HEK293 (cell line): Measurements from ENCODE around the gene HSD17B2.
A peak's percentile ranks its signal among the peaks of the same experiment; 100 is the strongest.

Source experiments
- CTCF ChIA-PET: fragments of 350-600 bp; formaldehyde crosslinking; extraction: SDS; loops from one replicate; lab custom pipeline; 2021; ENCODE audit warnings: antibody characterized with exemption; lab: Yijun Ruan, JAX
- POLR2A ChIA-PET: fragments of 300-600 bp; formaldehyde crosslinking; extraction: SDS; loops from one replicate; lab custom pipeline; 2020; ENCODE audit warnings: antibody characterized with exemption, inconsistent platforms; lab: Yijun Ruan, JAX
- H3K27ac ChIP-seq: fragments of 200-500 bp; sonication (Bioruptor generic); 2 replicates; pipeline ENCODE4 v1.5.1; 2014; ENCODE audit warnings: low read depth, low read length, control low read depth, inconsistent platforms; ENCODE audit errors: extremely low read depth
- H3K36me3 ChIP-seq, 2 experiments: fragments of 200-500 bp in 1 of 2; sonication (Bioruptor generic) in 1 of 2; 1 replicate in 1 of 2; 2 replicates in 1 of 2; pipeline ENCODE4 v1.5.1; 2014 to 2017; ENCODE audit warnings: inconsistent platforms in 2 of 2, low read length in 2 of 2; ENCODE audit not compliant: control insufficient read depth in 2 of 2, insufficient read depth in 1 of 2
- H3K4me1 ChIP-seq: fragments of 200-500 bp; sonication (Bioruptor generic); 2 replicates; pipeline ENCODE4 v1.5.1; 2014; ENCODE audit warnings: mild to moderate bottlenecking, low read length, inconsistent platforms; ENCODE audit not compliant: control insufficient read depth, insufficient read depth
- H3K4me3 ChIP-seq: 2 replicates; pipeline ENCODE4 v1.5.1; 2011; ENCODE audit warnings: low read depth, mild to moderate bottlenecking, control low read depth, low read length, moderate library complexity
- H3K9me3 ChIP-seq: fragments of 200-500 bp; sonication (Bioruptor generic); 2 replicates; pipeline ENCODE4 v1.5.1; 2014; ENCODE audit warnings: low read depth, low read length, inconsistent platforms; ENCODE audit not compliant: control insufficient read depth, insufficient read depth
- FEZF1 ChIP-seq: fragments of 450-650 bp; formaldehyde crosslinking; IDR thresholded peaks from 2 replicates; pipeline ENCODE4 v1.5.1; 2016; ENCODE audit warnings: missing biosample characterization, missing genetic modification characterization
- KLF10 ChIP-seq: fragments of 450-650 bp; IDR thresholded peaks from 2 replicates; pipeline ENCODE4 v1.5.1; 2018; ENCODE audit warnings: missing biosample characterization, mild to moderate bottlenecking, missing genetic modification characterization
- ZBTB20 ChIP-seq: fragments of 450-650 bp; formaldehyde crosslinking; IDR thresholded peaks from 2 replicates; pipeline ENCODE4 v1.5.1; 2016; ENCODE audit warnings: missing biosample characterization, missing genetic modification characterization
- ZBTB21 ChIP-seq: fragments of 450-650 bp; formaldehyde crosslinking; IDR thresholded peaks from 2 replicates; pipeline ENCODE4 v1.5.1; 2017; ENCODE audit warnings: missing biosample characterization, missing genetic modification characterization
- ZNF112 ChIP-seq: fragments of 450-650 bp; formaldehyde crosslinking; IDR thresholded peaks from 2 replicates; pipeline ENCODE4 v1.5.0; 2017; ENCODE audit warnings: missing biosample characterization, missing genetic modification characterization
- ZNF133 ChIP-seq: fragments of 450-650 bp; formaldehyde crosslinking; IDR thresholded peaks from 2 replicates; pipeline ENCODE4 v1.5.1; 2016; ENCODE audit warnings: missing biosample characterization, missing genetic modification characterization
- ZNF211 ChIP-seq: fragments of 450-650 bp; formaldehyde crosslinking; IDR thresholded peaks from 2 replicates; pipeline ENCODE4 v1.5.1; 2016; ENCODE audit warnings: low read depth, missing biosample characterization, missing genetic modification characterization
- ZNF214 ChIP-seq: fragments of 450-650 bp; formaldehyde crosslinking; IDR thresholded peaks from 2 replicates; pipeline ENCODE4 v1.5.1; 2017; ENCODE audit warnings: missing biosample characterization, mild to moderate bottlenecking, missing genetic modification characterization, borderline replicate concordance
- ZNF366 ChIP-seq: fragments of 450-650 bp; formaldehyde crosslinking; conservative IDR thresholded peaks from 2 replicates; pipeline ENCODE4 v1.5.1; 2016; ENCODE audit warnings: missing biosample characterization, missing genetic modification characterization
- ZNF394 ChIP-seq: fragments of 450-650 bp; formaldehyde crosslinking; IDR thresholded peaks from 2 replicates; pipeline ENCODE4 v1.5.1; 2016; ENCODE audit warnings: missing biosample characterization, missing genetic modification characterization, mild to moderate bottlenecking, moderate library complexity, borderline replicate concordance
- ZNF510 ChIP-seq: fragments of 450-650 bp; formaldehyde crosslinking; IDR thresholded peaks from 2 replicates; pipeline ENCODE4 v1.5.1; 2018; ENCODE audit warnings: mild to moderate bottlenecking, missing genetic modification characterization, missing biosample characterization; ENCODE audit not compliant: insufficient replicate concordance
- ZNF548 ChIP-seq: fragments of 450-650 bp; formaldehyde crosslinking; IDR thresholded peaks from 2 replicates; pipeline ENCODE4 v1.5.1; 2016; ENCODE audit warnings: missing biosample characterization, missing genetic modification characterization
- ZNF658 ChIP-seq: fragments of 450-650 bp; formaldehyde crosslinking; IDR thresholded peaks from 2 replicates; pipeline ENCODE4; 2016; ENCODE audit warnings: missing biosample characterization, missing genetic modification characterization
- ZNF768 ChIP-seq: fragments of 450-650 bp; formaldehyde crosslinking; IDR thresholded peaks from 2 replicates; pipeline ENCODE4 v1.5.1; 2018; ENCODE audit warnings: missing biosample characterization, mild to moderate bottlenecking, missing genetic modification characterization
- ZNF791 ChIP-seq: fragments of 450-650 bp; formaldehyde crosslinking; IDR thresholded peaks from 2 replicates; pipeline ENCODE4 v1.5.1; 2016; ENCODE audit warnings: missing biosample characterization, missing genetic modification characterization
- ZXDB ChIP-seq: fragments of 450-650 bp; formaldehyde crosslinking; IDR thresholded peaks from 2 replicates; pipeline ENCODE4 v1.5.1; 2016; ENCODE audit warnings: missing biosample characterization, missing genetic modification characterization
- TF ChIP-seq, protein P1 (sequence below): fragments of 450-650 bp; formaldehyde crosslinking; IDR thresholded peaks from 2 replicates; pipeline ENCODE4 v1.5.1; 2017; ENCODE audit warnings: missing biosample characterization, missing genetic modification characterization
- TF ChIP-seq, protein P2 (sequence below): fragments of 450-650 bp; formaldehyde crosslinking; IDR thresholded peaks from 2 replicates; pipeline ENCODE4 v1.5.1; 2016; ENCODE audit warnings: missing biosample characterization, missing genetic modification characterization
- TF ChIP-seq, protein P3 (sequence below): fragments of 450-650 bp; formaldehyde crosslinking; IDR thresholded peaks from 2 replicates; pipeline ENCODE4 v1.5.1; 2017; ENCODE audit warnings: missing biosample characterization, missing genetic modification characterization

The HSD17B2 gene

DNA sequence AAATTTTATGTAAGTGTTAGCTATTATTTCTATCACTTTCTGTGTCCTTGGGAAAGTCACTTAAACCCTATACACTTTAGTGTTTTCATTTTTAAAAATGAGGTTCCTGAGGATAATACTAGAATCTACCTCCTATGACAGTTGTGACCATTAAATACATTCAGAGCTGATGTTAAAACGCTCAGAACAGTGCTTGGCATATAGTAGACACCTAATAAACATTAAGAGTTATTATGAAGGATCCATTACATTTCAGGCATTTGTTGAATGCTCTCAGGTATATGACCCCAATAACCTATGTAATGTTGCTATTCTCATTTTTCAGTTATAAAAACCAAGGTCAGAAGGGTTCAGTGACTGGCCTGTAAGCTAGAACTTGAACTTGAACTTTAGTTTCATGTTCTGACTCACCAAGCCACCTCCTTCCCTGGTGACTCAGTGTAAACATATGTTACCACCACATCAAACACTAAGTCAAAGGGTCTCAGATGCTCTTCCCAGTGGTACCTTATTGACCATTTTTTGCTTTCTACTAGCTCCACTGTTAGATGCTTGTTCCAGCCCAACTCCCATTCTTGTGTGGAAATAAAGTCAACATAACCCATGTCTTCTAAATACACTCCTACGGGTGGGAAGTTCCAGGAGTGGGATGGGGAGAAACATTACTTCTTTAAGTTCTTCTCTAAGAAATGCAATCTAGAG lies 47.6 kb downstream of the HSD17B2 start:
- ChIA-PET CTCF (interaction anchor here (0.6 to 1.6 kb wide), 3 partner anchors 21 to 707 kb away, joined by 3 to 4 read pairs (median 3); no protein-coding TSS in a partner anchor), POLR2A (no interaction called here)
- no peak overlapping the region for H3K4me3 ChIP-seq
- H3K4me1 ChIP-seq = no peaks in the 10 kb centered on the region
- H3K27ac ChIP-seq = no peak overlapping the region
- no peaks in the 10 kb centered on the region for H3K9me3 ChIP-seq
- peak; percentile 36; the same call in 1 of the 2 replicates for TF ChIP-seq FEZF1 (tag by site-specific recombination)
- no peak for TF ChIP-seq ZNF394 (tag by site-specific recombination)
- H3K36me3 ChIP-seq = no peaks in the 10 kb centered on the region

DNA sequence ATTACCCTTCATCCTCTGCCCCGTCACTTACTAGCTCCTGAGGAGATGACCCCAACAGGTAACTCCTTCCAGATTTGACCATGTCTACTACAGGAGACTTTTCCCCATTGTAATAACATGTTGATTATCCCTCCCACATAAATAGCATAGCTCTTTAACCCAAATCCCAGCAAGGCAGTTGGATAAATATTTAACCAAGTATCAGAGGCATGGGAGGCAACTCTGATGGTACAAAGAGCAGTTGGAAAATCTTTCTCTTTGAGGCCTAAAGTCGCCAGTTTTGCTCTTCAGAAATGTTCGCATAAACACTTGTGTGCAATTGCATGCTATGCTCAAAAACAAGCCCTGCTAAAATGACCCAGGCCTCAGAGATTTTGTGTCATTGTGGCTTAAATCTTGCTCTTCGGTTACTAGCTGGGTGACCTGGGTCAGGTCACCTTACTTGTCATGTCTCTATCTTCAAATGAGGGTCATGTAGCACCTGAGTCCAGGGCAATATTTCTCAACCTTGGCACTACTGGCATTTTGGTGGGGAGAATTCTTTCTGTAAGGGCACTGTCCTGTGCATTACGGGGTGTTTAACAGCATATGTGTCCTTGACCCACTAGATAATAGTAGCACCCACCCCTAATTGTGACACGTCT lies 48.8 kb downstream of the HSD17B2 start:
- no peaks in the 10 kb centered on the region for H3K4me1 ChIP-seq
- H3K27ac ChIP-seq = no peak overlapping the region
- POLR2A ChIA-PET = no interaction called here
- CTCF ChIA-PET = interaction anchor here (0.7 kb wide), 1 partner anchor 210 kb away, joined by 3 read pairs; no protein-coding TSS in a partner anchor
- TF ChIP-seq, protein P1, sequence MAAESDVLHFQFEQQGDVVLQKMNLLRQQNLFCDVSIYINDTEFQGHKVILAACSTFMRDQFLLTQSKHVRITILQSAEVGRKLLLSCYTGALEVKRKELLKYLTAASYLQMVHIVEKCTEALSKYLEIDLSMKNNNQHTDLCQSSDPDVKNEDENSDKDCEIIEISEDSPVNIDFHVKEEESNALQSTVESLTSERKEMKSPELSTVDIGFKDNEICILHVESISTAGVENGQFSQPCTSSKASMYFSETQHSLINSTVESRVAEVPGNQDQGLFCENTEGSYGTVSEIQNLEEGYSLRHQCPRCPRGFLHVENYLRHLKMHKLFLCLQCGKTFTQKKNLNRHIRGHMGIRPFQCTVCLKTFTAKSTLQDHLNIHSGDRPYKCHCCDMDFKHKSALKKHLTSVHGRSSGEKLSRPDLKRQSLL (tag by site-specific recombination) = no peak
- no peaks in the 10 kb centered on the region for H3K36me3 ChIP-seq
- H3K4me3 ChIP-seq = no peak overlapping the region
- H3K9me3 ChIP-seq = no peaks in the 10 kb centered on the region

DNA sequence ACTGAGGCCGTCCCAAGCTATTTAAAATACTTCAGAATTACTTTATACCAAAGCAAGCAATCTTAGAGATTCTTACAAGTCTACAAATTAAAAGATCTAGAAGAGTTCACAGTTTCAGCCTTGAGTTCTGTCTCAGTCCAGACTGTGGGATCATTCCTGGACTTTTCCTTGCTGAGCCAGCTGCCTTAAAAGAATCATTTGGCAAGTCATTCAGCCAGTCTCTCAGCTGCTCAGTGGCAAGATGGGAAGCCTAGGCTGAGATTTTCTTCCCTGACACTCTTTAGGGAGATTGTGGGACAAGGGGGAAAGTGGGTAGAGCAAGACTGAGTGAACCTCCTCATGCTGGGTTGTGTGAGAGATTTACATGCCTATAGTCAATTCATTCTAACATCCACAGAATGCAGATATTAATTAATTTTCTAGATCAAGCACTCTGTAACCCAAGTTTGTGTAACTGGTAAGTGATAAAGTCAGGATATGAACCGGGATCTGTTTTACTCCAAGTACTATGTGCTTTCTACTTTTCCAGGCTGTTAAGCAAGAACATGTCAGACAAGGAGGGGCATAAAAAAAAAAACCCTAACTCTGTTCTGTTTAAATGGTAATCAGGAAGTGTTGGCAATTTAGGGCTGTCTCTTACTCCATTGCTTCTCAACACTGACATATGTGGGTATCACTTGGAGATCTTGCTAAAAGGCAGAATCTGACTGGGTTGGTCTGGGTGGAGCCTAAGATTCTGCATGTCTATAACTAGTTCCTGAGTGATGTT lies 50.1 kb downstream of the HSD17B2 start:
- ChIA-PET CTCF (no interaction called here), POLR2A (no interaction called here)
- no peak overlapping the region for H3K27ac ChIP-seq
- TF ChIP-seq ZNF112 (no peak), ZBTB20 (no peak), ZNF214 (tag by site-specific recombination) (no peak), KLF10 (tag by site-specific recombination) (no peak), ZNF133 (tag by site-specific recombination) (no peak), ZNF768 (tag by site-specific recombination) (no peak), ZNF548 (tag by site-specific recombination) (no peak), ZBTB21 (tag by site-specific recombination) (no peak), ZNF366 (tag by site-specific recombination) (no peak), ZNF791 (tag by site-specific recombination) (no peak), ZNF658 (tag by site-specific recombination) (no peak), ZNF510 (tag by site-specific recombination) (no peak), ZNF211 (tag by site-specific recombination) (no peak), ZXDB (no peak)
- TF ChIP-seq, protein P2, sequence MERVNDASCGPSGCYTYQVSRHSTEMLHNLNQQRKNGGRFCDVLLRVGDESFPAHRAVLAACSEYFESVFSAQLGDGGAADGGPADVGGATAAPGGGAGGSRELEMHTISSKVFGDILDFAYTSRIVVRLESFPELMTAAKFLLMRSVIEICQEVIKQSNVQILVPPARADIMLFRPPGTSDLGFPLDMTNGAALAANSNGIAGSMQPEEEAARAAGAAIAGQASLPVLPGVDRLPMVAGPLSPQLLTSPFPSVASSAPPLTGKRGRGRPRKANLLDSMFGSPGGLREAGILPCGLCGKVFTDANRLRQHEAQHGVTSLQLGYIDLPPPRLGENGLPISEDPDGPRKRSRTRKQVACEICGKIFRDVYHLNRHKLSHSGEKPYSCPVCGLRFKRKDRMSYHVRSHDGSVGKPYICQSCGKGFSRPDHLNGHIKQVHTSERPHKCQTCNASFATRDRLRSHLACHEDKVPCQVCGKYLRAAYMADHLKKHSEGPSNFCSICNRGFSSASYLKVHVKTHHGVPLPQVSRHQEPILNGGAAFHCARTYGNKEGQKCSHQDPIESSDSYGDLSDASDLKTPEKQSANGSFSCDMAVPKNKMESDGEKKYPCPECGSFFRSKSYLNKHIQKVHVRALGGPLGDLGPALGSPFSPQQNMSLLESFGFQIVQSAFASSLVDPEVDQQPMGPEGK (tag by site-specific recombination) = no peak
- TF ChIP-seq, protein P3, sequence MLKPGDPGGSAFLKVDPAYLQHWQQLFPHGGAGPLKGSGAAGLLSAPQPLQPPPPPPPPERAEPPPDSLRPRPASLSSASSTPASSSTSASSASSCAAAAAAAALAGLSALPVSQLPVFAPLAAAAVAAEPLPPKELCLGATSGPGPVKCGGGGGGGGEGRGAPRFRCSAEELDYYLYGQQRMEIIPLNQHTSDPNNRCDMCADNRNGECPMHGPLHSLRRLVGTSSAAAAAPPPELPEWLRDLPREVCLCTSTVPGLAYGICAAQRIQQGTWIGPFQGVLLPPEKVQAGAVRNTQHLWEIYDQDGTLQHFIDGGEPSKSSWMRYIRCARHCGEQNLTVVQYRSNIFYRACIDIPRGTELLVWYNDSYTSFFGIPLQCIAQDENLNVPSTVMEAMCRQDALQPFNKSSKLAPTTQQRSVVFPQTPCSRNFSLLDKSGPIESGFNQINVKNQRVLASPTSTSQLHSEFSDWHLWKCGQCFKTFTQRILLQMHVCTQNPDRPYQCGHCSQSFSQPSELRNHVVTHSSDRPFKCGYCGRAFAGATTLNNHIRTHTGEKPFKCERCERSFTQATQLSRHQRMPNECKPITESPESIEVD (tag by site-specific recombination) = no peak
- TF ChIP-seq, all 188 proteins: peak for 0
- Histone ChIP-seq H3K9me3 (no peaks in the 10 kb centered on the region), H3K4me1 (no peaks in the 10 kb centered on the region), H3K36me3 (no peaks in the 10 kb centered on the region), H3K4me3 (no peak overlapping the region)
